ENCODE results near the gene PCBP1. TPM values are rescaled to one million over a fixed set of nuclear protein-coding genes. Genes with fewer than 3 reads are reported as not detected.
"Not testable (repeated sequence)": the region's sequence is repeated elsewhere in the genome, so short reads cannot be mapped to it uniquely, and the experiment has no call there.

The PCBP1 gene
- polyA plus RNA-seq, 1 experiment = 63.8 TPM

DNA sequence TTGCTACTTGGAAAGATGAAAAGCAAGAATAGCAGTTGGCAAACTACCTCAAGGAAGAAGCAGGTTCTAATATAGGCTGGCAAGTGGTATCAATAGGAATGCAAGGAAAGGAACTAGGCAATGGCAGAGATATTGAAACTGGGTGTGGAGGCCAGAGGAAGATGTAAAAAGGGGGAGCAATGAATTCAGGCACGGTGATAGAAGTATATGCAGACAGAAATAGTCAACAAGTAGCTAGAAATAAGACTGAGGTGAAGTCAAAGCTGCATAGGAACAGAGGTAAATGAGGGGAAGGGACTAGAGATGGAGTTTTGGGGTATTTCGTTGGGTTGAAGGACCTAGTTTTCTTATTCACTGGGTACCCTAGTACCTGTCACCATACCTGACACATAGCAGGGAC is 4.1 kb downstream of the PCBP1 start:
- Histone ChIP-seq H3K27me3 (ENCODE audit: control insufficient read depth, insufficient read depth, low read length) (no peaks in the 10 kb centered on the region), H3K9me3 (ENCODE audit: control insufficient read depth, insufficient read depth, low read length) (peaks cover 3% of the 10 kb centered on the region; the same call in 1 of the 2 replicates), H3K4me3 (ENCODE audit: low read depth, low read length) (no peak overlapping the region), H3K27ac (ENCODE audit: low read depth, low read length) (no peak overlapping the region)
- DNase-seq (ENCODE audit: low read depth, low spot score) = no peak
- TF ChIP-seq, protein P1, sequence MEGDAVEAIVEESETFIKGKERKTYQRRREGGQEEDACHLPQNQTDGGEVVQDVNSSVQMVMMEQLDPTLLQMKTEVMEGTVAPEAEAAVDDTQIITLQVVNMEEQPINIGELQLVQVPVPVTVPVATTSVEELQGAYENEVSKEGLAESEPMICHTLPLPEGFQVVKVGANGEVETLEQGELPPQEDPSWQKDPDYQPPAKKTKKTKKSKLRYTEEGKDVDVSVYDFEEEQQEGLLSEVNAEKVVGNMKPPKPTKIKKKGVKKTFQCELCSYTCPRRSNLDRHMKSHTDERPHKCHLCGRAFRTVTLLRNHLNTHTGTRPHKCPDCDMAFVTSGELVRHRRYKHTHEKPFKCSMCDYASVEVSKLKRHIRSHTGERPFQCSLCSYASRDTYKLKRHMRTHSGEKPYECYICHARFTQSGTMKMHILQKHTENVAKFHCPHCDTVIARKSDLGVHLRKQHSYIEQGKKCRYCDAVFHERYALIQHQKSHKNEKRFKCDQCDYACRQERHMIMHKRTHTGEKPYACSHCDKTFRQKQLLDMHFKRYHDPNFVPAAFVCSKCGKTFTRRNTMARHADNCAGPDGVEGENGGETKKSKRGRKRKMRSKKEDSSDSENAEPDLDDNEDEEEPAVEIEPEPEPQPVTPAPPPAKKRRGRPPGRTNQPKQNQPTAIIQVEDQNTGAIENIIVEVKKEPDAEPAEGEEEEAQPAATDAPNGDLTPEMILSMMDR (IDR thresholded peaks at IDR 0.05; ENCODE audit: low read depth, low read length) = no peak
- ChIA-PET POLR2A (interaction anchor here (1.6 kb wide), 1 partner anchor 33 kb away, joined by 5 read pairs; no protein-coding TSS in a partner anchor), CTCF (interaction anchor here (1.4 kb wide), 1 partner anchor 52 kb away, joined by 6 read pairs; no protein-coding TSS in a partner anchor)

DNA sequence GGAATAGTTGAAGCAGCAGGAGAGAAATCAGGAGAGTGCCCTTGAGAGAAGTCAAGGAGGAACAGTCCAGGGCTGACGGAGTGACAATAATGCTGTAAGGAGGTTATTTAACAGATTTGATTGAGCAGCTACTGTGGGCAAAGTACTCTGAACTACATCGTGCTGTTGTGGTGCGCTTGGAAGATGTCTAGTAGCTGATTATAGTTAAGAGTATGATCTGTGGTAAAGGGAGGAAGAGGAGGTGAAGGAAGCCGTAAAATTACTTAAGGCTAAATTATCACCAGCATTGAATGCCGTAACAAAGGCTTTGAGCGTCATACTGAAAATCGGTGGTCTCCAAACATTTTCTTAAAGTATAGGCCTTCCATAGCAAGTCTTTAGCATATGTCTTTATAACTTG is 4.5 kb downstream of the PCBP1 start:
- peaks cover 3% of the 10 kb centered on the region; the same call in 1 of the 2 replicates for H3K9me3 ChIP-seq (ENCODE audit: control insufficient read depth, insufficient read depth, low read length)

DNA sequence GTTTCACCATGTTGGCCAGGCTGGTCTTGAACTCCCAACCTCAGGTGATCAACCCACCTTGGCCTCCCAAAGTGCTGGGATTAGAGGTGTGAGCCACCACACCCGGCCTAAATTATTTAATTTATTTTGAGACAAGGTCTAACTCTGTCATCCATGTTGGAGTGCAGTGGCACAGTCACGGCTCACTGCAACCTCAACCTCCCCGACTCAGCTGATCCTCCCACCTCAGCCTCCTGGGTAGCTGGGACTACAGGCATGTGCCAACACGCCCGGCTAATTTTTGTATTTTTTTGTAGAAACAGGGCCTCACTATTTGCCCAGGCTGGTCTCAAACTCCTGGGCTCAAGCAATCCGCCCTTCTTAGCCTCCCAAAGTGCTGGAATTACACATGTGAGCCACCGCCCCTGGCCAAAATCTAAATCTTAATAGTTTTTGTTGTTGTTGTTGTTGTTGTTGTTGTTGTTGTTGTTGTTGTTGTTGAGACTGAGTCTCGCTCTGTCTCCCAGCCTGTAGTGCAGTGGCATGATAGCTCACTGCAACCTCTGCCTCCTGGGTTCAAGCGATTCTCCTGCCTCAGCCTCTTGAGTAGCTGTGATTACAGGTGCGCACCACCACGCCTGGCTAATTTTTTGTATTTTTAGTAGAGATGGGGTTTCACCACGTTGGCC is 5.4 kb downstream of the PCBP1 start:
- H3K27me3 ChIP-seq (ENCODE audit: control insufficient read depth, insufficient read depth, low read length); H3K27ac ChIP-seq (ENCODE audit: low read depth, low read length); DNase-seq (ENCODE audit: low read depth, low spot score); H3K9me3 ChIP-seq (ENCODE audit: control insufficient read depth, insufficient read depth, low read length); H3K4me3 ChIP-seq (ENCODE audit: low read depth, low read length); CTCF ChIA-PET: not testable (repeated sequence)
- POLR2A ChIA-PET = interaction anchor here (0.6 kb wide), 1 partner anchor 31 kb away, joined by 5 read pairs; no protein-coding TSS in a partner anchor

More for the DNA sequence above, 4.5 kb downstream of the PCBP1 start:
- ChIA-PET POLR2A (interaction anchor here (1.6 kb wide), 1 partner anchor 32 kb away, joined by 5 read pairs; no protein-coding TSS in a partner anchor), CTCF (interaction anchor here (1.4 kb wide), 1 partner anchor 51 kb away, joined by 6 read pairs; no protein-coding TSS in a partner anchor)
- Histone ChIP-seq H3K27me3 (ENCODE audit: control insufficient read depth, insufficient read depth, low read length) (no peaks in the 10 kb centered on the region), H3K27ac (ENCODE audit: low read depth, low read length) (no peak overlapping the region), H3K4me3 (ENCODE audit: low read depth, low read length) (no peak overlapping the region)
- no peak for DNase-seq (ENCODE audit: low read depth, low spot score)
- TF ChIP-seq, protein P1 (IDR thresholded peaks at IDR 0.05; ENCODE audit: low read depth, low read length) = no peak

DNA sequence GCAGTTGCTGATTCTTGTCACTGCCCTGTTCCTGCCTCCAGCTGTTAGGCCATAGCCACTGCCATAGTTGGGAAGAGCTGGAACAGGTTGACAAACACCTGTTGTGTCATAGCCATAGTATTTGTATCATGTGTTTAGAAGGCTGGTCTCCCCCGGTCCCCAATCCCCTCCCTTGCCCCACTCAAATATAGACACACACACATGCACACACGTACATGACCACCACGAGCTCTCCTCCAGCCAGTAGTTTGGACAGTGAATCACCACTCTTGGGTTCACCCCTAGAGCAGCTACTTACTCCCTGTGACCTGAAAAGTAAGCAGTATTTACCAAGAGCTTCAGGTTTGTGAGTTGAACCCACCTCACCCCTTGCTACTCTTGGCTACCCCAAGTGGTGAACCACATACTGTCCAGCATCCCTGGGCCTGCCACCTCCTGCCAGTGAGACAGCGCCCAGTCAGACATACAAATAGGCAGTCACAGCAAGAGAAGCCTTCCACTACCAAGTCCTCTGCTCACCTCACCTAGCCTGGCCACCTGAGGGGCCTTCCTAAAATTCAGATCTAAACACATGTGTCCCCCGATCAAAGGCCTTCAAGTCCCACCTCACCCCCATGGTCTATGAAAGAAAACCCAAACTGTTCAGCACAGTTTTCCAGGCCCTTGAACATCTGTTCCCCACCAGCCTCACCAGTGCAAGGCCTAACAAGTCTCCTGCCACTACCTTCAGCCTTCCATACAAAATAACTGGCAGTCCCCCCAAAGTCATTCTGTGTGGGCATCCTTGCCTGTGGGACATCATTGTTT is 7.1 kb downstream of the PCBP1 start:
- Histone ChIP-seq H3K9me3 (ENCODE audit: control insufficient read depth, insufficient read depth, low read length) (no peaks in the 10 kb centered on the region), H3K27me3 (ENCODE audit: control insufficient read depth, insufficient read depth, low read length) (no peaks in the 10 kb centered on the region), H3K4me3 (ENCODE audit: low read depth, low read length) (no peak overlapping the region), H3K27ac (ENCODE audit: low read depth, low read length) (peak overlapping the region; percentile 61)
- DNase-seq (ENCODE audit: low read depth, low spot score) = no peak
- CTCF ChIA-PET = interaction anchor here (0.7 to 1.2 kb wide), 3 partner anchors 120 to 729 kb away, joined by 3 read pairs; no protein-coding TSS in a partner anchor
- TF ChIP-seq, protein P1 (IDR thresholded peaks at IDR 0.05; ENCODE audit: low read depth, low read length) = no peak
- POLR2A ChIA-PET = interaction anchor here (0.9 to 1.5 kb wide), 6 partner anchors 14 to 180 kb away, joined by 3 to 8 read pairs (median 6); partner anchors contain the start of gene MXD1

DNA sequence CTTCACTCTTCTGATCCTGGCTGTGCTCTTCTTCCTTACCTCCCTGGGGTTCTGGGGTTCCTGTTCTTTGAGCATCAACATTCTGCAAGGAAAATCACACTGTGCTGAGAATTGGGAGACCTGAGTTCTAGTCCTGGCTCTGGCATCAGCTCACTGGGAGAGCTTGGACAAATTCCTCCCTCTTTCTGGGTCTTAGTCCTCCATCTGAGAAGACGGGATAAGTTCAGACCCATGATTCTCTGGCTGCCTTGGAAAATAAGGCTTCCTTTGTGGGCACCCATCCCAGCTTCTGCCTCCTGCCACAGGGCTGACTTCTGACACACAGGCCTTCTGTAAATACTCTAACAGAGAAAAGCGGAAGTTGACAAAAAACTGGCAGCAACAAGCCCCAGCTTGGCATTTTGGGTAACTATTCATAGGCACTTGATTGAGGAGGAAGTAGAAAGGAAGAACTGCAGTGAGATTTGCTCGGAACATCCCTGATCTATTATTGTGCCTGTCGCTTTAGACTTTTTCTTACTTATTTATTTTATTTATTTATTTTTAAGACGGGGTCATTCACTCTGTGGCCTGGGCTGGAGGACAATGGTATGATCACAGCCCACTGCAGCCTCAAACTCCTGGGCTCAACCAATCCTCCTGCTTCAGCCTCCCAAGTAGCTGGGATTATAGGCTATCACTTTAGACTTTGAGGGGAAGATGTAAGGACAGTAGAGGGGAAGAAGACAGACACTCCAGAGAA is 7.9 kb downstream of the PCBP1 start:
- TF ChIP-seq, protein P1 (IDR thresholded peaks at IDR 0.05; ENCODE audit: low read depth, low read length) = no peak
- Histone ChIP-seq H3K4me3 (ENCODE audit: low read depth, low read length) (no peak overlapping the region), H3K27me3 (ENCODE audit: control insufficient read depth, insufficient read depth, low read length) (no peaks in the 10 kb centered on the region), H3K27ac (ENCODE audit: low read depth, low read length) (peak overlapping the region; percentile 61), H3K9me3 (ENCODE audit: control insufficient read depth, insufficient read depth, low read length) (no peaks in the 10 kb centered on the region)
- DNase-seq (ENCODE audit: low read depth, low spot score) = no peak
- CTCF ChIA-PET = interaction anchor here (1.2 kb wide), 1 partner anchor 184 kb away, joined by 3 read pairs; no protein-coding TSS in a partner anchor
- POLR2A ChIA-PET = interaction anchor here (0.9 to 1.5 kb wide), 5 partner anchors 13 to 181 kb away, joined by 3 to 8 read pairs (median 5); partner anchors contain the start of gene MXD1

Measured in AG04450 (cell line).